RWPE1 (cell line): ENCODE measurements around the gene TXNDC11.

Experiments used
- CTCF ChIA-PET: fragments of 350-600 bp; sonication (Branson Sonifier 250); formaldehyde crosslinking; extraction: SDS; loops from one replicate; lab custom pipeline; 2021; lab: Yijun Ruan, JAX
- POLR2A ChIA-PET: fragments of 400-600 bp; formaldehyde crosslinking; extraction: SDS; loops from one replicate; lab custom pipeline; 2020; ENCODE audit warnings: antibody characterized with exemption; ENCODE audit not compliant: low non-redundant PET; lab: Yijun Ruan, JAX
- DNase-seq: peaks from one replicate; pipeline ENCODE4 v3.0.0; 2012; ENCODE audit warnings: low spot score
- H3K27ac ChIP-seq: fragments of 450-650 bp; 2 replicates; pipeline ENCODE4 v1.5.1; 2017
- TF ChIP-seq, protein P1 (sequence below): fragments of 450-650 bp; conservative IDR thresholded peaks from 2 replicates; pipeline ENCODE4 v1.5.1; 2017; ENCODE audit warnings: low read depth, mild to moderate bottlenecking

TXNDC11 gene

GRCh38 chr16:11716336-11716735, 26.3 kb downstream of the TXNDC11 start:
- no peak for DNase-seq
- TF ChIP-seq, protein P1, sequence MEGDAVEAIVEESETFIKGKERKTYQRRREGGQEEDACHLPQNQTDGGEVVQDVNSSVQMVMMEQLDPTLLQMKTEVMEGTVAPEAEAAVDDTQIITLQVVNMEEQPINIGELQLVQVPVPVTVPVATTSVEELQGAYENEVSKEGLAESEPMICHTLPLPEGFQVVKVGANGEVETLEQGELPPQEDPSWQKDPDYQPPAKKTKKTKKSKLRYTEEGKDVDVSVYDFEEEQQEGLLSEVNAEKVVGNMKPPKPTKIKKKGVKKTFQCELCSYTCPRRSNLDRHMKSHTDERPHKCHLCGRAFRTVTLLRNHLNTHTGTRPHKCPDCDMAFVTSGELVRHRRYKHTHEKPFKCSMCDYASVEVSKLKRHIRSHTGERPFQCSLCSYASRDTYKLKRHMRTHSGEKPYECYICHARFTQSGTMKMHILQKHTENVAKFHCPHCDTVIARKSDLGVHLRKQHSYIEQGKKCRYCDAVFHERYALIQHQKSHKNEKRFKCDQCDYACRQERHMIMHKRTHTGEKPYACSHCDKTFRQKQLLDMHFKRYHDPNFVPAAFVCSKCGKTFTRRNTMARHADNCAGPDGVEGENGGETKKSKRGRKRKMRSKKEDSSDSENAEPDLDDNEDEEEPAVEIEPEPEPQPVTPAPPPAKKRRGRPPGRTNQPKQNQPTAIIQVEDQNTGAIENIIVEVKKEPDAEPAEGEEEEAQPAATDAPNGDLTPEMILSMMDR: no peak
- ChIA-PET POLR2A (no interaction called here), CTCF (interaction anchor here (0.5 to 1.0 kb wide), 3 partner anchors 38 to 320 kb away, joined by 3 to 5 read pairs (median 4); no protein-coding TSS in a partner anchor)
- no peak overlapping the region for H3K27ac ChIP-seq

DNA sequence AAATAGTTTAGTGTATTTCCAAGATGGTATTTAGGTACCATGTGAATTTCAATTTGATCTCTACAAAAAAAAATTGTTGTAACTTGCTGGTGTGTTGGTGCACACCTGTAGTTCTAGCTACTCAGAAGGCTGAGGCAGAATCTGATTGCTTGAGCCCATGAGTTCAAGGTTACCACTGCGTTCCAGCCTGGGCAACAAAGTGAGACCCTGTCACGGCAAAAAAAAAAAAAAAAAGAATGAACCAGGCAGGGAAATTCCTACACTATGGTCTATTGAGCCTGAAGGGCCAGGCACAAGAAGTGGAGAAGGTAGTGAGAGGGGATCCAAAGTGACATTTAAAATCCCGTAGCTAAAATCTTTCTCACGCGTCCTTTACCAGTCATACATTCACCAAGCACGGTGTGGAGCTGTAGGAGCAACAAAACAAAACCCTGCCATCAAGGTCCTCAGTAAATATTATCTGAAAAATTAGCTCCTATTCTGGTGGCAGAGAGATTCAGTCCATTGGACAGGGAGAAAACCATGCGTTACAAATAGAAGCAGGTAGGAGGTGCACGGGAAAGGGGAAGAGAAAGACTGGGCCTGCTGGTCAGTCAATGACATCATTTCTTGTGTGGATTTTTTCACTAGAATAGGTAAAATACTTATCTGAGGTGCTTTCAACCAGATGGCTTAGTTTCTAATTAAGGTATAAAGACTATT, 27.3 kb downstream of the TXNDC11 start:
- POLR2A ChIA-PET: interaction anchor here (0.7 kb wide), 1 partner anchor 521 kb away, joined by 7 read pairs; no protein-coding TSS in a partner anchor
- DNase-seq: no peak
- peak overlapping the region; percentile 42; the same call in 1 of the 2 replicates for H3K27ac ChIP-seq
- CTCF ChIA-PET: interaction anchor here (0.7 to 2.4 kb wide), 5 partner anchors 11 to 327 kb away, joined by 3 to 19 read pairs (median 4); no protein-coding TSS in a partner anchor
- TF ChIP-seq, protein P1: no peak

DNA sequence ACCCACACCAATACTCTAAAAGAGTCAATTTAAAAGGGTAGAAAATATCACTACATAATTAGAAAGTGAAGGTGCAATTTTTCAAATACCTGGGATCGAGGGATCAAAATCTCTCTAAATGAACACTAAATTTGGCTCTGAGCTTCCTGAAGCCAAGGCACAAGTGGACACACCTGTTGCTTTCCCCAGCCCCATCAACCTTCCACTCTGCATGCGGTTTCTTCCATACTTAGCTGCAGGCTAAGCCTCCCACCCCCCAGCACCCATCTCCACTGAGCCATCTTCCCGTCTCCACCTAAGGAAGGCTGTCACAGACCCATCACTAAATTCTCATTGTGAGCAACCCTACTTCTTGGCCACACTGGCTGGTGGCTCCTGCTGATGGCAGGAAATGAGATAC, 30.5 kb downstream of the TXNDC11 start:
- H3K27ac ChIP-seq: no peak overlapping the region
- TF ChIP-seq, protein P1: no peak
- ChIA-PET CTCF (interaction anchor here (1.4 kb wide), 1 partner anchor 316 kb away, joined by 4 read pairs; no protein-coding TSS in a partner anchor), POLR2A (no interaction called here)
- no peak for DNase-seq

DNA sequence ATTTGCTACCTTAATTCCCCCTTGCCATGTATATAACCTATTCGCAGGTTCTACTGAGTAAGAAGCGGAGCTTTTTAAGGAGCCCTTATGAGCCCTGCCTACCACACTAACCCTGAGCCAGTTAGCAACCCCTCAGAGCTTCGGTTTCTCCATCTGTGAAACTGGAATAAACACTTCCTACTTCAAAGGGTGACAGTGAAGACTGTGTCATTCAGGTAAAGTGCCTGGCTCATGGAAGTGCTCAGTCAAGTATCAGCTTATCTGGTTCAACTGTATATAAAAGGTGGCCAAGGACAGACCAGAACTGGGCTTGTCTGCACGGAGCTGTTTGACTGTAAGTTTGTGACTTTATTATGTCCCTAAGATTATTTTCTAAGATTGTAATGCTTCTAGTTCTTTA, 31.0 kb downstream of the TXNDC11 start:
- ChIA-PET POLR2A (no interaction called here), CTCF (interaction anchor here (1.4 kb wide), 1 partner anchor 315 kb away, joined by 4 read pairs; no protein-coding TSS in a partner anchor)
- no peak overlapping the region for H3K27ac ChIP-seq
- TF ChIP-seq, protein P1: no peak
- DNase-seq: no peak

GRCh38 chr16:11708421-11708820, 34.2 kb downstream of the TXNDC11 start:
- H3K27ac ChIP-seq: no peak overlapping the region
- TF ChIP-seq, protein P1: no peak
- no peak for DNase-seq
- CTCF ChIA-PET: no interaction called here
- POLR2A ChIA-PET: no interaction called here

DNA sequence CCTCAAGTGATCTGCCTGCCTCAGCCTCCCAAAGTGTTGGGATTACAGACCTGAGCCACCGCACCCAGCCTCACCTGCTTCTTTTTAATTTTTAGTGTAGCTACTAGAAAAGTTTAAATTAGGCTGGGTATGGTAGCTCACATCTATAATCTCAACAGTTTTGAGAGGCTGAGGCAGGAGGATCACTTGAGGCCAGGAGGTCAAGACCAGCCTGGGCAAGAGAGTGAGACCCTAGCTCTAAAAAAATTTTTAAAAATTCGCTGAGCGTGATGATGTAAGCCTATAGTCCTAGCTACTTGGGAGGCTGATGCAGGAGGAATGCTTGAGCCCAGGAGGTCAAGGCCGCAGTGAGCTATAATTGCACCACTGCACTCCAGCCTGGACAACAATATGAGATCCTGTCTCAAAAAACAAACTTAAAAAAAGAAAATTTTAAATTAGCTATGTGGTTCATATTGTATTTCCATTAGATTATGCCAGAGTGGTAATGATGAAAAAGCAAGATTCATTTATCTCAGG, 34.9 kb downstream of the TXNDC11 start:
- CTCF ChIA-PET: interaction anchor here (0.6 kb wide), 1 partner anchor 10 kb away, joined by 3 read pairs; no protein-coding TSS in a partner anchor
- DNase-seq: no peak
- TF ChIP-seq, protein P1: no peak
- H3K27ac ChIP-seq: no peak overlapping the region
- POLR2A ChIA-PET: no interaction called here
